K562 (cell line): ENCODE results near the gene HDAC7. TPM values are rescaled to one million over a fixed set of nuclear protein-coding genes. Genes with fewer than 3 reads are reported as not detected.

ENCODE experiments used
- ELF4 ChIP-seq: fragments of 450-650 bp; formaldehyde crosslinking; IDR thresholded peaks from 2 replicates; pipeline ENCODE4 v1.4.0; 2022; ENCODE audit warnings: missing genetic modification characterization
- EZH2 ChIP-seq: IDR thresholded peaks from 2 replicates; pipeline ENCODE4 v1.6.1; 2012; ENCODE audit warnings: low read depth, mild to moderate bottlenecking, inconsistent platforms, low read length, borderline replicate concordance
- RBM22 ChIP-seq: fragments of 200-400 bp; formaldehyde crosslinking; IDR thresholded peaks from 2 replicates; pipeline ENCODE4 v1.6.1; 2018; ENCODE audit warnings: low read length, low read depth; ENCODE audit not compliant: poor library complexity, severe bottlenecking
- REST ChIP-seq, 2 experiments: fragments of 450-650 bp; formaldehyde crosslinking in 1 of 2; IDR thresholded peaks; 2 replicates each; pipeline versions ENCODE4 v1.4.0 to v1.6.1; 2014 to 2020; ENCODE audit warnings: mild to moderate bottlenecking in 2 of 2, borderline replicate concordance in 1 of 2, low read depth in 1 of 2
- SMAD4 ChIP-seq: fragments of 250-450 bp; sonication (Bioruptor Pico); conservative IDR thresholded peaks from 2 replicates; pipeline ENCODE4 v1.8.0; 2021; ENCODE audit warnings: inconsistent platforms, mild to moderate bottlenecking, moderate library complexity
- SMC3 ChIP-seq: conservative IDR thresholded peaks from 2 replicates; pipeline ENCODE4 v1.6.1; 2011; ENCODE audit warnings: low read depth, low read length, improper control_type of control experiment; ENCODE audit not compliant: insufficient read depth
- SREBF2 ChIP-seq: sonication (generic); formaldehyde crosslinking; IDR thresholded peaks from 2 replicates; pipeline ENCODE4 v1.4.0; 2020; ENCODE audit warnings: mild to moderate bottlenecking, missing genetic modification reagents
- TFE3 ChIP-seq: fragments of 450-650 bp; formaldehyde crosslinking; IDR thresholded peaks from 2 replicates; pipeline ENCODE4 v1.4.0; 2020; ENCODE audit warnings: mild to moderate bottlenecking, mixed read lengths
- polyA plus RNA-seq, 8 experiments: library from polyadenylated mRNA; depleted of rRNA in 4 of 8; stranded (reverse) in 5 of 8; unstranded in 3 of 8; fragments of >200 nt; fragmentation: Nextera tagmentation in 2 of 8; fragmentation: Illumina TruSeq in 1 of 8; extraction: Ambion mirVana in 2 of 8; extraction: Trizol in 1 of 8; gene quantifications; 2 replicates each; pipeline versions ENCODE4 v1.2.1 to v1.2.3, GENCODE V29; 2011 to 2014; ENCODE audit warnings: inconsistent platforms in 1 of 8, missing spikeins in 1 of 8
- total RNA-seq, 7 experiments: library from RNA; depleted of rRNA in 6 of 7; stranded (reverse); fragments of >200 nt in 6 of 7; fragmentation: Illumina TruSeq in 2 of 7; extraction: Trizol in 2 of 7; gene quantifications; 2 replicates each; pipeline versions ENCODE4 v1.2.1 to v1.2.3, GENCODE V29; 2011 to 2021; ENCODE audit warnings: low replicate concordance in 1 of 7

HDAC7 gene
- total and polyA plus RNA-seq, 9 of the 15 experiments (the other 6 are each of a cell fraction or from before 2014, with no cell fraction given) = 2.5 to 129 (median 31.1) TPM

- TF ChIP-seq TFE3 (CRISPR knock-in tag) = no peak
- TF ChIP-seq REST (IDR thresholded peaks at IDR 0.05; ENCODE audit: borderline replicate concordance) = peak; percentile 65
- no peak for TF ChIP-seq REST (CRISPR knock-in tag; IDR thresholded peaks at IDR 0.05; ENCODE audit: low read depth)
- no peak for TF ChIP-seq EZH2
- TF ChIP-seq SREBF2 (CRISPR knock-in tag) = no peak
- TF ChIP-seq SMAD4 (CRISPR knock-in tag) = no peak
- TF ChIP-seq ELF4 (CRISPR knock-in tag) = no peak
- TF ChIP-seq RBM22 = peak; percentile 44
- TF ChIP-seq SMC3 = peak; percentile 62
Measured at GRCh38 chr12:47797441-47797840, 22.3 kb downstream of the HDAC7 start (continued).
